Measurements from ENCODE around the gene GFI1B. TPM values are rescaled to one million over a fixed set of nuclear protein-coding genes. Genes with fewer than 3 reads are reported as not detected.
A peak's percentile ranks its signal among the peaks of the same experiment; 100 is the strongest.
"Not testable (repeated sequence)": the region's sequence is repeated elsewhere in the genome, so short reads cannot be mapped to it uniquely, and the experiment has no call there.

GFI1B gene
- total and polyA plus RNA-seq, 4 donors: not detected

- no peaks in the 10 kb centered on the region for H3K27me3 ChIP-seq (ENCODE audit: control insufficient read depth in 1 of 2, insufficient read depth in 2 of 2, low read length in 1 of 2)
- intact Hi-C loops (cut with DNase I): no loop called here
- no peak overlapping the region for H3K4me3 ChIP-seq (ENCODE audit: low read length in 2 of 2)
- H3K4me1 ChIP-seq (ENCODE audit: control insufficient read depth in 1 of 2, insufficient read depth in 2 of 2, low read length in 2 of 2): no peaks in the 10 kb centered on the region
- H3K9me3 ChIP-seq (ENCODE audit: control insufficient read depth, low read length): no peaks in the 10 kb centered on the region
- 76 to 78% methylated on average over 13 of the region's 13 CpGs for WGBS, 2 donors
- ATAC-seq (ENCODE audit: low FRiP score) (no peak), DNase-seq (no peak)
- no peaks in the 10 kb centered on the region for H3K36me3 ChIP-seq (ENCODE audit: control insufficient read depth in 1 of 2, insufficient read depth in 2 of 2, low read length in 1 of 2)
- H3K27ac ChIP-seq (ENCODE audit: low read depth in 1 of 2, low read length in 2 of 2): no peak overlapping the region
These were observed 7.6 kb downstream of the GFI1B start for GRCh38 chr9:132986114-132986513.

GRCh38 chr9:132986640-132987620 lies 8.4 kb downstream of the GFI1B start:
- Histone ChIP-seq H3K27me3 (ENCODE audit: control insufficient read depth in 1 of 2, insufficient read depth in 2 of 2, low read length in 1 of 2) (no peaks in the 10 kb centered on the region), H3K27ac (ENCODE audit: low read depth in 1 of 2, low read length in 2 of 2) (no peak overlapping the region), H3K4me1 (ENCODE audit: control insufficient read depth in 1 of 2, insufficient read depth in 2 of 2, low read length in 2 of 2) (no peaks in the 10 kb centered on the region), H3K4me3 (ENCODE audit: low read length in 2 of 2) (no peak overlapping the region), H3K9me3 (ENCODE audit: control insufficient read depth, low read length) (no peaks in the 10 kb centered on the region), H3K36me3 (ENCODE audit: control insufficient read depth in 1 of 2, insufficient read depth in 2 of 2, low read length in 1 of 2) (no peaks in the 10 kb centered on the region)
- no peak for ATAC-seq (ENCODE audit: low FRiP score)
- intact Hi-C loops (cut with DNase I): no loop called here
- peak in 1 of 2 donors; percentile 48 for DNase-seq
- 51 to 59% methylated on average over 26 of the region's 26 CpGs for WGBS, 2 donors

GRCh38 chr9:132988244-132989013 lies 9.9 kb downstream of the GFI1B start:
- Histone ChIP-seq H3K27ac (ENCODE audit: low read depth in 1 of 2, low read length in 2 of 2) (no peak overlapping the region), H3K9me3 (ENCODE audit: control insufficient read depth, low read length) (no peaks in the 10 kb centered on the region), H3K4me3 (ENCODE audit: low read length in 2 of 2) (no peak overlapping the region), H3K4me1 (ENCODE audit: control insufficient read depth in 1 of 2, insufficient read depth in 2 of 2, low read length in 2 of 2) (no peaks in the 10 kb centered on the region), H3K27me3 (ENCODE audit: control insufficient read depth in 1 of 2, insufficient read depth in 2 of 2, low read length in 1 of 2) (no peaks in the 10 kb centered on the region), H3K36me3 (ENCODE audit: control insufficient read depth in 1 of 2, insufficient read depth in 2 of 2, low read length in 1 of 2) (no peaks in the 10 kb centered on the region)
- no peak for ATAC-seq (ENCODE audit: low FRiP score)
- no peak for DNase-seq
- intact Hi-C loops (cut with DNase I): no loop called here
- WGBS, 2 donors: 81 to 86% methylated on average over 14 of the region's 14 CpGs

GRCh38 chr9:132989014-132989310 lies 10.5 kb downstream of the GFI1B start:
- ATAC-seq (ENCODE audit: low FRiP score) (no peak), DNase-seq (no peak)
- Histone ChIP-seq H3K36me3 (ENCODE audit: control insufficient read depth in 1 of 2, insufficient read depth in 2 of 2, low read length in 1 of 2) (no peaks in the 10 kb centered on the region), H3K9me3 (ENCODE audit: control insufficient read depth, low read length) (no peaks in the 10 kb centered on the region), H3K27me3 (ENCODE audit: control insufficient read depth in 1 of 2, insufficient read depth in 2 of 2, low read length in 1 of 2) (no peaks in the 10 kb centered on the region), H3K4me3 (ENCODE audit: low read length in 2 of 2) (no peak overlapping the region), H3K4me1 (ENCODE audit: control insufficient read depth in 1 of 2, insufficient read depth in 2 of 2, low read length in 2 of 2) (no peaks in the 10 kb centered on the region), H3K27ac (ENCODE audit: low read depth in 1 of 2, low read length in 2 of 2) (no peak overlapping the region)
- intact Hi-C loops (cut with DNase I): no loop called here
- 88 to 92% methylated on average over 13 of the region's 13 CpGs for WGBS, 2 donors

- Histone ChIP-seq H3K27me3 (ENCODE audit: control insufficient read depth in 1 of 2, insufficient read depth in 2 of 2, low read length in 1 of 2) (no peaks in the 10 kb centered on the region), H3K36me3 (ENCODE audit: control insufficient read depth in 1 of 2, insufficient read depth in 2 of 2, low read length in 1 of 2) (no peaks in the 10 kb centered on the region), H3K4me3 (ENCODE audit: low read length in 2 of 2) (no peak overlapping the region), H3K9me3 (ENCODE audit: control insufficient read depth, low read length) (no peaks in the 10 kb centered on the region), H3K4me1 (ENCODE audit: control insufficient read depth in 1 of 2, insufficient read depth in 2 of 2, low read length in 2 of 2) (no peaks in the 10 kb centered on the region), H3K27ac (ENCODE audit: low read depth in 1 of 2, low read length in 2 of 2) (no peak overlapping the region)
- no peak for ATAC-seq (ENCODE audit: low FRiP score)
- intact Hi-C loops (cut with DNase I): no loop called here
- WGBS, 2 donors: 84 to 86% methylated on average over 23 of the region's 23 CpGs
- no peak for DNase-seq
These were observed 11.0 kb downstream of the GFI1B start for GRCh38 chr9:132989414-132989996.

- H3K4me1 ChIP-seq (ENCODE audit: control insufficient read depth in 1 of 2, insufficient read depth in 2 of 2, low read length in 2 of 2); H3K36me3 ChIP-seq (ENCODE audit: control insufficient read depth in 1 of 2, insufficient read depth in 2 of 2, low read length in 1 of 2); DNase-seq; H3K27me3 ChIP-seq (ENCODE audit: control insufficient read depth in 1 of 2, insufficient read depth in 2 of 2, low read length in 1 of 2); H3K9me3 ChIP-seq (ENCODE audit: control insufficient read depth, low read length); intact Hi-C loops (cut with DNase I); H3K4me3 ChIP-seq (ENCODE audit: low read length in 2 of 2); ATAC-seq (ENCODE audit: low FRiP score); H3K27ac ChIP-seq (ENCODE audit: low read depth in 1 of 2, low read length in 2 of 2): not testable (repeated sequence)
- WGBS, 2 donors: 75 to 81% methylated on average over 4 of the region's 4 CpGs
These were observed 11.6 kb downstream of the GFI1B start for GRCh38 chr9:132989998-132990557.

- Histone ChIP-seq H3K4me3 (ENCODE audit: low read length in 2 of 2) (no peak overlapping the region), H3K27ac (ENCODE audit: low read depth in 1 of 2, low read length in 2 of 2) (no peak overlapping the region), H3K27me3 (ENCODE audit: control insufficient read depth in 1 of 2, insufficient read depth in 2 of 2, low read length in 1 of 2) (no peaks in the 10 kb centered on the region), H3K36me3 (ENCODE audit: control insufficient read depth in 1 of 2, insufficient read depth in 2 of 2, low read length in 1 of 2) (no peaks in the 10 kb centered on the region), H3K9me3 (ENCODE audit: control insufficient read depth, low read length) (no peaks in the 10 kb centered on the region), H3K4me1 (ENCODE audit: control insufficient read depth in 1 of 2, insufficient read depth in 2 of 2, low read length in 2 of 2) (no peaks in the 10 kb centered on the region)
- DNase-seq (no peak), ATAC-seq (ENCODE audit: low FRiP score) (no peak)
- intact Hi-C loops (cut with DNase I): no loop called here
- 92 to 97% methylated on average over 14 of the region's 14 CpGs for WGBS, 2 donors
These were observed 12.3 kb downstream of the GFI1B start for GRCh38 chr9:132990781-132991180.

- no peaks in the 10 kb centered on the region for H3K4me1 ChIP-seq (ENCODE audit: control insufficient read depth in 1 of 2, insufficient read depth in 2 of 2, low read length in 2 of 2)
- no peak overlapping the region for H3K4me3 ChIP-seq (ENCODE audit: low read length in 2 of 2)
- no peak for ATAC-seq (ENCODE audit: low FRiP score)
- H3K27me3 ChIP-seq (ENCODE audit: control insufficient read depth in 1 of 2, insufficient read depth in 2 of 2, low read length in 1 of 2): no peaks in the 10 kb centered on the region
- no peak overlapping the region for H3K27ac ChIP-seq (ENCODE audit: low read depth in 1 of 2, low read length in 2 of 2)
- intact Hi-C loops (cut with DNase I): no loop called here
- no peaks in the 10 kb centered on the region for H3K36me3 ChIP-seq (ENCODE audit: control insufficient read depth in 1 of 2, insufficient read depth in 2 of 2, low read length in 1 of 2)
- H3K9me3 ChIP-seq (ENCODE audit: control insufficient read depth, low read length): no peaks in the 10 kb centered on the region
- no peak for DNase-seq
- WGBS, 2 donors: 16 to 17% methylated on average over 16 of the region's 16 CpGs
These were observed 13.1 kb downstream of the GFI1B start for GRCh38 chr9:132991351-132992300.

All from aorta (tissue), 5 donors.